SU-DHL-6 (cell line): ENCODE results near the gene MED12L.

Source experiments
- EZH2phosphoT487 ChIP-seq: fragments of 200-600 bp; sonication (generic), shearing (Covaris generic); conservative IDR thresholded peaks from 2 replicates; pipeline ENCODE4 v1.6.1; 2018; ENCODE audit warnings: mild to moderate bottlenecking, antibody characterized with exemption, low read length, moderate library complexity, mixed read lengths
- TF ChIP-seq, protein P1 (sequence below): fragments of 200-600 bp; sonication (generic); IDR thresholded peaks from one replicate; pipeline ENCODE4 v1.5.1; 2017; ENCODE audit warnings: antibody characterized with exemption, mild to moderate bottlenecking, low read length, moderate library complexity; ENCODE audit not compliant: insufficient read depth, poor library complexity, severe bottlenecking

DNA sequence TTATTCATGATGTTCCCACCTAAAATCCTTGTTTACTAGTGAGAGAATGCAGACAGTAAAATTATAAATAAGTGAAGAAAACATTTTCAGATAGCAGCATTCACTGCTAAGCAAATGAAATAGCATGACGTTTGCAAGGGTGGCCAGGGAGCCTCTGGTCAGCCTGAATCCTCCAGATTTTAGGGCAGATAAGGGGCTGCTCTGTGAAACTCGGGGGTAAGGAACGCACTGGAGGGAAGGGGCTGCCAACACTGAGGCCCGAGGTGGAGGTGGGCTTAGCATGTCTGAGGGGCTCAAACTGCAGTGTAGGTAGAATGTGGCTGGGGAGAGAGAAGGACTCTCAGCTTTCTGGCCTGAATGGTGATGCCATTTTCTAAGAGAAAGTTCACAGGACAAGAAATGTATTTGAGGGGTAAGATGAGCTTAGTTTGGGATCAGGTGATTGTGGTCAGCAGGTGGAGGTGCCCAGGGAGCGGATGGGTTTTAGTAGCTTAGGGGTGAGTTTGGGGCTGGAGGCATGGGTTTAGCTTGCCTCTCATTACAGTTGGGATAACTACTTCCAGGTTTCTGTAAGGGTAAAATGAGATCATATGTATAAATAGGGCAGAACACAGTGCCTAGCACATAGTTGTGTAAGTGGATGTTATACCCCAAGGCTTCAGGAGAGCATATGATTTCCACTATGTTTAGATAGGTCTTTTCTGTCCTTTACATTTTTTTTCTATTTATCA, 97.0 kb downstream of the MED12L start:
- TF ChIP-seq, protein P1, sequence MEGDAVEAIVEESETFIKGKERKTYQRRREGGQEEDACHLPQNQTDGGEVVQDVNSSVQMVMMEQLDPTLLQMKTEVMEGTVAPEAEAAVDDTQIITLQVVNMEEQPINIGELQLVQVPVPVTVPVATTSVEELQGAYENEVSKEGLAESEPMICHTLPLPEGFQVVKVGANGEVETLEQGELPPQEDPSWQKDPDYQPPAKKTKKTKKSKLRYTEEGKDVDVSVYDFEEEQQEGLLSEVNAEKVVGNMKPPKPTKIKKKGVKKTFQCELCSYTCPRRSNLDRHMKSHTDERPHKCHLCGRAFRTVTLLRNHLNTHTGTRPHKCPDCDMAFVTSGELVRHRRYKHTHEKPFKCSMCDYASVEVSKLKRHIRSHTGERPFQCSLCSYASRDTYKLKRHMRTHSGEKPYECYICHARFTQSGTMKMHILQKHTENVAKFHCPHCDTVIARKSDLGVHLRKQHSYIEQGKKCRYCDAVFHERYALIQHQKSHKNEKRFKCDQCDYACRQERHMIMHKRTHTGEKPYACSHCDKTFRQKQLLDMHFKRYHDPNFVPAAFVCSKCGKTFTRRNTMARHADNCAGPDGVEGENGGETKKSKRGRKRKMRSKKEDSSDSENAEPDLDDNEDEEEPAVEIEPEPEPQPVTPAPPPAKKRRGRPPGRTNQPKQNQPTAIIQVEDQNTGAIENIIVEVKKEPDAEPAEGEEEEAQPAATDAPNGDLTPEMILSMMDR = no peak
- no peak for TF ChIP-seq EZH2phosphoT487
